IMR-90 (cell line): ENCODE measurements around the gene DRICH1. TPM values are rescaled to one million over a fixed set of nuclear protein-coding genes. Genes with fewer than 3 reads are reported as not detected.
"Not testable (repeated sequence)": the region's sequence is repeated elsewhere in the genome, so short reads cannot be mapped to it uniquely, and the experiment has no call there.

ENCODE experiments used
- ATAC-seq: fragments of 200-7000 bp; cut with Tn5 transposase; 2 replicates; pipeline ENCODE4 v1.9.1; 2020; ENCODE audit warnings: low read depth, mild to moderate bottlenecking, moderate library complexity
- BruUV-seq: library from RNA; stranded (reverse); fragments of 400-500 nt; replicated peaks from 2 replicates; lab custom pipeline; 2021; lab: Mats Ljungman, UMichigan
- CTCF ChIA-PET: fragments of 300-600 bp; formaldehyde crosslinking; extraction: SDS; loops from one replicate; lab custom pipeline; 2021; ENCODE audit warnings: antibody characterized with exemption; lab: Yijun Ruan, JAX
- POLR2A ChIA-PET: fragments of 300-600 bp; sonication (Branson Sonifier 250); formaldehyde crosslinking; loops from one replicate; lab custom pipeline; 2022; ENCODE audit warnings: antibody characterized with exemption; ENCODE audit not compliant: unreplicated experiment; lab: Charles Lee
- DNase-seq: peaks from one replicate; pipeline ENCODE4 v3.0.0; 2013
- H2AFZ ChIP-seq: replicated peaks from 2 replicates; pipeline ENCODE3; 2013; ENCODE audit warnings: low read length, mild to moderate bottlenecking; ENCODE audit not compliant: poor library complexity
- H2AK5ac ChIP-seq: 2 replicates; pipeline ENCODE4 v1.6.1; 2013; ENCODE audit warnings: low read depth, low read length, inconsistent platforms
- H2AK9ac ChIP-seq: replicated peaks from 2 replicates; pipeline ENCODE3; 2013; ENCODE audit warnings: mild to moderate bottlenecking, low read depth, low read length, moderate library complexity; ENCODE audit not compliant: poor library complexity
- H2BK120ac ChIP-seq: 2 replicates; pipeline ENCODE4 v1.6.1; 2013; ENCODE audit warnings: low read depth, low read length, inconsistent platforms
- H2BK15ac ChIP-seq: 3 replicates; pipeline ENCODE4 v1.6.1; 2013; ENCODE audit warnings: low read depth, low read length, inconsistent platforms
- H2BK20ac ChIP-seq: 2 replicates; pipeline ENCODE4 v1.6.1; 2013; ENCODE audit warnings: low read depth, mild to moderate bottlenecking, inconsistent platforms, low read length, moderate library complexity
- H2BK5ac ChIP-seq: 2 replicates; pipeline ENCODE4 v1.6.1; 2013; ENCODE audit warnings: mild to moderate bottlenecking, low read depth, low read length, inconsistent platforms; ENCODE audit not compliant: poor library complexity, severe bottlenecking
- H3K14ac ChIP-seq: replicated peaks from 2 replicates; pipeline ENCODE4 v1.6.1; 2013; ENCODE audit warnings: low read depth, low read length, inconsistent platforms
- H3K18ac ChIP-seq: 2 replicates; pipeline ENCODE4 v1.6.1; 2013; ENCODE audit warnings: low read depth, low read length, control low read depth
- H3K23ac ChIP-seq: 2 replicates; pipeline ENCODE4 v1.6.1; 2013; ENCODE audit warnings: low read depth, low read length, inconsistent platforms
- H3K27ac ChIP-seq: 2 replicates; pipeline ENCODE4 v1.5.1; 2013; ENCODE audit warnings: mild to moderate bottlenecking, control low read depth, low read length; ENCODE audit not compliant: insufficient read depth
- H3K27me3 ChIP-seq: 2 replicates; pipeline ENCODE4 v1.6.1; 2013; ENCODE audit warnings: low read length; ENCODE audit not compliant: control insufficient read depth, insufficient read depth
- H3K36me3 ChIP-seq: 2 replicates; pipeline ENCODE4 v1.6.1; 2013; ENCODE audit warnings: low read length, mixed read lengths; ENCODE audit not compliant: control insufficient read depth, insufficient read depth
- H3K4ac ChIP-seq: 2 replicates; pipeline ENCODE4 v1.6.1; 2013; ENCODE audit warnings: low read depth, low read length, inconsistent platforms
- H3K4me1 ChIP-seq: 2 replicates; pipeline ENCODE4 v1.6.1; 2013; ENCODE audit warnings: low read length, mixed read lengths; ENCODE audit not compliant: control insufficient read depth, insufficient read depth
- H3K4me2 ChIP-seq: 2 replicates; pipeline ENCODE4 v1.6.1; 2013; ENCODE audit warnings: low read depth, mild to moderate bottlenecking, control low read depth, low read length, moderate library complexity
- H3K4me3 ChIP-seq: 2 replicates; pipeline ENCODE4 v1.5.1; 2013; ENCODE audit warnings: low read depth, mild to moderate bottlenecking, control low read depth, low read length, moderate library complexity; ENCODE audit not compliant: insufficient read depth
- H3K56ac ChIP-seq: 2 replicates; pipeline ENCODE4 v1.6.1; 2013; ENCODE audit warnings: low read length, inconsistent platforms; ENCODE audit not compliant: insufficient read depth; ENCODE audit errors: extremely low read depth
- H3K79me1 ChIP-seq, 2 experiments: 2 replicates each; pipeline ENCODE4 v1.6.1; 2013; ENCODE audit warnings: low read length in 2 of 2, inconsistent platforms in 1 of 2, low read depth in 1 of 2
- H3K9ac ChIP-seq: 2 replicates; pipeline ENCODE4 v1.6.1; 2013; ENCODE audit warnings: low read depth, low read length, control low read depth
- H3K9me1 ChIP-seq: 2 replicates; pipeline ENCODE4 v1.6.1; 2013; ENCODE audit warnings: low read length, inconsistent platforms; ENCODE audit not compliant: insufficient read depth
- H3K9me3 ChIP-seq: 2 replicates; pipeline ENCODE4 v1.6.1; 2013; ENCODE audit warnings: low read length; ENCODE audit not compliant: control insufficient read depth, insufficient read depth
- H4K20me1 ChIP-seq: 2 replicates; pipeline ENCODE4 v1.6.1; 2013; ENCODE audit warnings: low read length, inconsistent platforms; ENCODE audit not compliant: insufficient read depth
- H4K5ac ChIP-seq: 2 replicates; pipeline ENCODE4 v1.6.1; 2013; ENCODE audit warnings: mild to moderate bottlenecking, low read depth, low read length, control low read depth
- H4K8ac ChIP-seq, 2 experiments: 2 replicates each; pipeline ENCODE4 v1.6.1; 2013; ENCODE audit warnings: low read depth in 2 of 2, low read length in 2 of 2, control low read depth in 1 of 2, inconsistent platforms in 1 of 2
- H4K91ac ChIP-seq: 2 replicates; pipeline ENCODE4 v1.6.1; 2013; ENCODE audit warnings: low read depth, low read length, inconsistent platforms; ENCODE audit not compliant: insufficient read depth
- FOS ChIP-seq: fragments of 150-350 bp; IDR thresholded peaks from 2 replicates; pipeline ENCODE4 v1.6.1; 2016; ENCODE audit warnings: low read depth, low read length
- MAZ ChIP-seq: IDR thresholded peaks from 2 replicates; pipeline ENCODE4 v1.6.1; 2012; ENCODE audit warnings: low read depth, mild to moderate bottlenecking, low read length, improper control_type of control experiment, moderate library complexity, borderline replicate concordance
- NFE2L2 ChIP-seq: fragments of 150-350 bp; IDR thresholded peaks from 2 replicates; pipeline ENCODE4 v1.6.1; 2016; ENCODE audit warnings: low read depth, mild to moderate bottlenecking, low read length
- RAD21 ChIP-seq: IDR thresholded peaks from 2 replicates; pipeline ENCODE4 v1.6.1; 2012; ENCODE audit warnings: low read length, improper control_type of control experiment
- RCOR1 ChIP-seq: IDR thresholded peaks from 2 replicates; pipeline ENCODE4 v1.6.1; 2012; ENCODE audit warnings: mild to moderate bottlenecking, low read length, improper control_type of control experiment; ENCODE audit not compliant: insufficient replicate concordance
- WGBS, 2 experiments: methylation state at CpG; one replicate each; pipeline versions ENCODE4 v1.1.5 to v1.1.7; 2013; ENCODE audit warnings: missing lambda C conversion rate in 2 of 2; ENCODE audit not compliant: insufficient read length in 1 of 2; ENCODE audit errors: extremely low coverage in 2 of 2; 5-methylcytosine and 5-hydroxymethylcytosine counted together
- dilution Hi-C: fragments of 300-500 bp; cut with HindIII; formaldehyde crosslinking; loops from one replicate; pipeline ENCODE4 v1.14.3; 2018; ENCODE audit warnings: low sequenced_read_pairs; ENCODE audit not compliant: unreplicated experiment
- in situ Hi-C: fragments of 300-500 bp; cut with MboI; formaldehyde crosslinking; loops from 3 replicates; pipeline ENCODE4 v1.14.3; 2019; ENCODE audit warnings: low sequenced_read_pairs, inconsistent platforms, mixed read lengths
- intact Hi-C: fragments of 100-400 bp; cut with micrococcal nuclease; formaldehyde crosslinking; loops from 2 replicates; pipeline ENCODE4 v1.10.0; 2022
- polyA plus RNA-seq, 3 experiments: library from polyadenylated mRNA; depleted of rRNA; stranded (reverse); fragments of >200 nt; gene quantifications; 2 replicates each; pipeline ENCODE4 v1.2.3, GENCODE V29; 2012; ENCODE audit warnings: low replicate concordance in 1 of 3
- total RNA-seq: library from RNA; depleted of rRNA; stranded (reverse); fragments of >200 nt; gene quantifications from 2 replicates; pipeline ENCODE4 v1.2.3, GENCODE V29; 2012
- TF ChIP-seq, protein P1 (sequence below): fragments of 150-350 bp; IDR thresholded peaks from 2 replicates; pipeline ENCODE4 v1.6.1; 2017; ENCODE audit warnings: mild to moderate bottlenecking, antibody characterized with exemption, low read length, low read depth

The DRICH1 gene
- total and polyA plus RNA-seq, 2 of the 4 experiments (the other 2 are of a cell fraction), result 0.14 TPM; not detected in 1

DNA sequence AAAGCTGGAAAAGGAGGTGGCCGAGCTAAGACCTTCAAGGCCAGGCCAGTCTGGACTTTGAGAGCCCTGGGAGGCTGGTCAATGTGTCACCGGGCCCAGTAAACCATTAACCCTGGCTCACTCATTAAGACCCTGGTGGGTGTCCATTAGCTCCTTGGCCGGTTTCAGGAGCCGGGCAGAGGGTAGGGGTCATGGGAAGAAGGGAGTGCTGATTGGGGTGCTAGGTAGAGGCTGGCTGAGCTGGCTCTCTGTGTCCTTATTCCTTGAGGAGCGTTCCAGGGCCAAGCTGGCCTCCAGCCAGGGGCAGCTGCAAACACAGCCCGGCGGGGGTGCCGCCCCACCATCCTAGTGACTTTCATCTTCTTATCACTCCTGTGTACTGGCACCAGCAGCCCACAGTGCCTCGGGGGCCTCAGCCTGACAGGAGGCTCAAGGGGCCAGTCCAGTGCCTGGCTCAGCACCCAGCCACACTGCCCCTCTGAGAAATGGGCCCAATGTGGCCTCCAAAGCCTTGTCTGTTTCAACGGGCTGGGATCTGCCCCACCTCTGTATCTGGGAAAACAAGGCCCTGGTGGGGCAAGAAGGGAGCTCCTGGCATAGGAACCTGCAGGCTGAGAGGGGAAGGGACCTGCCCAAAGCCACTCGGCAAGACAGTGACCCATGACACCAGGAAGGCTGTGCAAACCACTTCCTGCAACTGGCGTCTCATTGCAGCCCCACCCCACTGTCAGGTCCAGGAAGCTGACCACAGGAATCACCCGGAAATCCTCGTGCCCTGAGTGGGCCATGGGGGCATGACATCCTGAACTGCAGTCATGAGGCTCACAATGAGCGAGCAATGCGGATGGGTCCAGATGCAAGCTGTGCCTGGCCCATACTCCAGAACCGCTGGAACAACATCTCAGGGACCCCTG lies 43.6 kb upstream of the DRICH1 start:
- no peak overlapping the region for H3K4me2 ChIP-seq
- H3K18ac ChIP-seq, result no peak overlapping the region
- WGBS, 2 experiments, result 61% methylated on average over 6 of the region's 17 CpGs; no CpG with 5 or more reads in 1 of the 2 experiments
- dilution Hi-C loops, result no loop called here
- CTCF ChIA-PET, result no interaction called here
- no peak overlapping the region for H2AFZ ChIP-seq
- no peak overlapping the region for H4K5ac ChIP-seq
- H3K4me1 ChIP-seq, result no peaks in the 10 kb centered on the region
- intact Hi-C loops, result no loop called here
- H3K9me3 ChIP-seq, result no peaks in the 10 kb centered on the region
- no peak overlapping the region for H2BK5ac ChIP-seq
- in situ Hi-C loops, result no loop called here
- H2AK9ac ChIP-seq, result no peak overlapping the region
- DNase-seq, result no peak
- H3K4ac ChIP-seq, result no peak overlapping the region
- H4K91ac ChIP-seq, result no peak overlapping the region
- H2AK5ac ChIP-seq, result no peak overlapping the region
- H4K20me1 ChIP-seq, result no peaks in the 10 kb centered on the region
- H3K79me1 ChIP-seq, result no peaks in the 10 kb centered on the region
- H4K8ac ChIP-seq, result no peak overlapping the region
- H2BK120ac ChIP-seq, result no peak overlapping the region
- H2BK15ac ChIP-seq, result no peak overlapping the region
- H3K9me1 ChIP-seq, result peaks cover 3% of the 10 kb centered on the region
- no TSS peak for BruUV-seq
- ATAC-seq, result no peak
- H3K23ac ChIP-seq, result no peak overlapping the region
- H2BK20ac ChIP-seq, result no peak overlapping the region
- H3K36me3 ChIP-seq, result no peaks in the 10 kb centered on the region
- no peak overlapping the region for H3K14ac ChIP-seq
- TF ChIP-seq RAD21, result no peak
- TF ChIP-seq MAZ, result no peak
- TF ChIP-seq, protein P1, sequence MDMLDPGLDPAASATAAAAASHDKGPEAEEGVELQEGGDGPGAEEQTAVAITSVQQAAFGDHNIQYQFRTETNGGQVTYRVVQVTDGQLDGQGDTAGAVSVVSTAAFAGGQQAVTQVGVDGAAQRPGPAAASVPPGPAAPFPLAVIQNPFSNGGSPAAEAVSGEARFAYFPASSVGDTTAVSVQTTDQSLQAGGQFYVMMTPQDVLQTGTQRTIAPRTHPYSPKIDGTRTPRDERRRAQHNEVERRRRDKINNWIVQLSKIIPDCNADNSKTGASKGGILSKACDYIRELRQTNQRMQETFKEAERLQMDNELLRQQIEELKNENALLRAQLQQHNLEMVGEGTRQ, result no peak
- TF ChIP-seq RCOR1, result no peak
- no peak for TF ChIP-seq NFE2L2
- no peak for TF ChIP-seq FOS
- POLR2A ChIA-PET, result no interaction called here
- no peak overlapping the region for H3K56ac ChIP-seq
- H3K27ac ChIP-seq, result no peak overlapping the region
- H3K4me3 ChIP-seq, result no peak overlapping the region
- H3K9ac ChIP-seq, result no peak overlapping the region
- H3K27me3 ChIP-seq, result no peaks in the 10 kb centered on the region

DNA sequence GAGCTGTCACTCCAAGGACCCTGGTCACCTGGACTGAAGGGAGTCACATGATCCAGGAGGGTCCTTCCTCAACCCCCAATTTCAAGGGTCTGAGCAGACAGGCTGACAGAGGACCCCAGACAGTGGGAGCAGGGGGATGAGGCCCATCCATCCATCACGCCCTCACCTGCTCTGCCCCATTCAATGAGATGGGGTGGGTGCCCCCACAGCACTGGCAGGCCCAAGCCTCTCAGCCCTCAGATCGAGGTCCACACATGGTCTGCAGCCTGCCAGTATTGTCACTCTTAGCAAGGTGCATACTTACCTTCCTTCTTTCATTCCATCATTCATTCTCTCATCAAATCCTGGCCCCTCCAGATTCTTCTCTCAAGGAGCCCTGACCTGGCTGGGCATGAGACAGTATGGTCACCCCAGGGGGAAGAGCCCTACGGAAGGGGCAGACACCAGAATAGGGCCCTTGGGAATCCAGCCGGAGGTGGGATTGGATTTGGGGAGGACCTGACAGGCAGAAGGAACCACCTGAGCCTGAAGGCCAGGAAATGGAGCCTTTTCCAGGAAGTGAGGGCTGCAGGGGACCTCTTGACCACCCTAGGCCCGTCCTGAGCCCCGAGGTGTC lies 42.9 kb upstream of the DRICH1 start:
- H4K8ac ChIP-seq, H4K91ac ChIP-seq, POLR2A ChIA-PET: not testable (repeated sequence)

More for the DNA sequence above, 42.9 kb upstream of the DRICH1 start:
- H3K4ac ChIP-seq, H3K18ac ChIP-seq, dilution Hi-C loops, H2AK9ac ChIP-seq, H3K56ac ChIP-seq, DNase-seq, H3K9me1 ChIP-seq, H3K9ac ChIP-seq, H2BK15ac ChIP-seq, H2BK20ac ChIP-seq, H3K9me3 ChIP-seq, H2AFZ ChIP-seq, H2AK5ac ChIP-seq, BruUV-seq, ATAC-seq, H4K5ac ChIP-seq, H3K4me3 ChIP-seq, H3K14ac ChIP-seq, H3K23ac ChIP-seq, H3K4me1 ChIP-seq, H3K27ac ChIP-seq, H2BK5ac ChIP-seq, H3K36me3 ChIP-seq, in situ Hi-C loops, CTCF ChIA-PET, intact Hi-C loops, H3K79me1 ChIP-seq, H2BK120ac ChIP-seq, H4K20me1 ChIP-seq, H3K27me3 ChIP-seq, H3K4me2 ChIP-seq: not testable (repeated sequence)
- 88% methylated on average over 3 of the region's 6 CpGs; no CpG with 5 or more reads in 1 of the 2 experiments for WGBS, 2 experiments
